ENCODE measurements around the gene SLC9A9.

DNA sequence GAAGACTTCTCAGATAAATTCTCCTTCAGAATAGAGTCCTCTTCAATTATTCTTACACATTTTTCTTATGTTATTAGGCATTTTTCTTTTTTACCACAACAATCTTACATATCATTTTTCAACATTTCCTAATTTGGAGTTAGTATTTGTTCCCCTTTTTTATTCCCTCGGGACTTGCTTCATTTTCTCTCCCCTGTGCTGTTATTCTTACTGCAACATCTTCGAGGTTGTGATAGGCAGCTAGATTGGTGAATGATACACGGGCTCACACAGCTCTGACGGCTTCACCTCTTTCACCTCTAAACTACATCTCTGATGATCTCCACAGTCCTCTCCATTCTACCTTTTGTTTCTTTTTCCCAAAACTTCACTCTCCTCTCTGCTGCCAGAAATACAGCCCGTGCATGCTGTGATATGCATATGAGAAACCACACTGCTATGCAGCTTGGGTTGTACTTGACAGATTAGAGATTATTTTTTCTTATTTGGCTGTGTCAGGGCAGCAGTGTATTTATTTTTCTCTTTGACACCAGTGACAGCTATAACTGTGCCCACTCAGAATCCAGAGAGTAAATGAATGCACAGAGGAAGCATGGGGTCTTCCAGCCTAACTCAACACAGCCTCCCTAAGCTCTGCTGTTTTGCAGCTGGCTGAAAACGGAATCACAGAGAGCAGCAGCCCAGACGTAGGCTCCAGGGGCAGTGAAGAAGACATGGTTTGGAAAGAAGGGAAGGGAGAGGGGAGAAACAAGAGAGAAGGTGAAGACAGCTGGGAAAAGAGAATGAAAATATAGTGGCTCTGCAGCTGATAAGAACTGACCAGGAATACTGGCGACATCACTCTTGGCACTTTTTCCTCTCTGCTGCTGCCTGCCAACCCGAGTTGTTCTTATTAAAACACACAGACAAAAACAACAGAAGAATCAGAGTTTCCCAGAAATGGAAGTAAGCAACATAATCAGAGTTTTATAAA, 61.8 kb downstream of the SLC9A9 start:
- TF ChIP-seq, protein P1, sequence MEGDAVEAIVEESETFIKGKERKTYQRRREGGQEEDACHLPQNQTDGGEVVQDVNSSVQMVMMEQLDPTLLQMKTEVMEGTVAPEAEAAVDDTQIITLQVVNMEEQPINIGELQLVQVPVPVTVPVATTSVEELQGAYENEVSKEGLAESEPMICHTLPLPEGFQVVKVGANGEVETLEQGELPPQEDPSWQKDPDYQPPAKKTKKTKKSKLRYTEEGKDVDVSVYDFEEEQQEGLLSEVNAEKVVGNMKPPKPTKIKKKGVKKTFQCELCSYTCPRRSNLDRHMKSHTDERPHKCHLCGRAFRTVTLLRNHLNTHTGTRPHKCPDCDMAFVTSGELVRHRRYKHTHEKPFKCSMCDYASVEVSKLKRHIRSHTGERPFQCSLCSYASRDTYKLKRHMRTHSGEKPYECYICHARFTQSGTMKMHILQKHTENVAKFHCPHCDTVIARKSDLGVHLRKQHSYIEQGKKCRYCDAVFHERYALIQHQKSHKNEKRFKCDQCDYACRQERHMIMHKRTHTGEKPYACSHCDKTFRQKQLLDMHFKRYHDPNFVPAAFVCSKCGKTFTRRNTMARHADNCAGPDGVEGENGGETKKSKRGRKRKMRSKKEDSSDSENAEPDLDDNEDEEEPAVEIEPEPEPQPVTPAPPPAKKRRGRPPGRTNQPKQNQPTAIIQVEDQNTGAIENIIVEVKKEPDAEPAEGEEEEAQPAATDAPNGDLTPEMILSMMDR (IDR thresholded peaks at IDR 0.05; ENCODE audit: low read length): no peak
- TF ChIP-seq EZH2phosphoT487 (IDR thresholded peaks at IDR 0.05; ENCODE audit: low read length) (no peak), EZH2 (optimal IDR thresholded peaks at IDR 0.05; ENCODE audit: low read depth, low read length) (no peak)
